A549 (cell line): ENCODE results near the gene IFIT1B.
A peak's percentile ranks its signal among the peaks of the same experiment; 100 is the strongest.

Experiments used
- CTCF ChIP-seq: fragments of >200 bp; sonication (Bioruptor Twin); formaldehyde crosslinking; IDR thresholded peaks from 3 replicates; pipeline ENCODE4 v1.5.1; 2016
- ELK1 ChIP-seq: fragments of 150-350 bp; IDR thresholded peaks from 2 replicates; pipeline ENCODE4 v1.6.1; 2014; ENCODE audit warnings: low read depth, mild to moderate bottlenecking, low read length
- EP300 ChIP-seq, 2 experiments: fragments of >200 bp; sonication (Bioruptor Twin); formaldehyde crosslinking; IDR thresholded peaks; 2 replicates in 1 of 2; 3 replicates in 1 of 2; pipeline ENCODE4 v1.6.1; 2016 to 2017
- HDAC2 ChIP-seq: fragments of 200-600 bp; sonication (generic); IDR thresholded peaks from 2 replicates; pipeline ENCODE4 v1.6.1; 2016
- HOXB13 ChIP-seq: fragments of 250-450 bp; sonication (Bioruptor Pico); IDR thresholded peaks from 2 replicates; pipeline ENCODE4 v1.5.0; 2020; ENCODE audit warnings: low read depth, mild to moderate bottlenecking, moderate library complexity
- JUNB ChIP-seq: fragments of >200 bp; sonication (Bioruptor Twin); formaldehyde crosslinking; IDR thresholded peaks from 2 replicates; pipeline ENCODE4 v1.6.1; 2016
- KDM5A ChIP-seq: fragments of 200-600 bp; sonication (generic); IDR thresholded peaks from 2 replicates; pipeline ENCODE4 v1.6.1; 2016; ENCODE audit warnings: antibody characterized with exemption, mild to moderate bottlenecking
- NFE2L2 ChIP-seq: fragments of 150-350 bp; conservative IDR thresholded peaks from 2 replicates; pipeline ENCODE4 v1.6.1; 2014; ENCODE audit warnings: low read length
- NPAS2 ChIP-seq: fragments of 250-450 bp; sonication (Bioruptor Pico); IDR thresholded peaks from 2 replicates; pipeline ENCODE4 v1.8.0; 2022; ENCODE audit warnings: mild to moderate bottlenecking, moderate library complexity, borderline replicate concordance
- POLR2A ChIP-seq: IDR thresholded peaks from 2 replicates; pipeline ENCODE4 v1.6.1; 2012; ENCODE audit warnings: mild to moderate bottlenecking, low read length
- RAD21 ChIP-seq, 2 experiments: fragments of >200 bp in 1 of 2; sonication (Bioruptor Twin) in 1 of 2; formaldehyde crosslinking in 1 of 2; IDR thresholded peaks in 1 of 2; conservative IDR thresholded peaks in 1 of 2; 2 replicates in 1 of 2; 3 replicates in 1 of 2; pipeline ENCODE4 v1.6.1; 2012 to 2018; ENCODE audit warnings: inconsistent platforms in 1 of 2
- RCOR1 ChIP-seq: fragments of 150-350 bp; IDR thresholded peaks from 2 replicates; pipeline ENCODE4 v1.6.1; 2014; ENCODE audit warnings: antibody characterized with exemption, low read length, low read depth
- RFX5 ChIP-seq: fragments of 450-650 bp; IDR thresholded peaks from 2 replicates; pipeline ENCODE4 v1.7.1; 2014; ENCODE audit warnings: antibody characterized with exemption, mild to moderate bottlenecking, moderate library complexity

- TF ChIP-seq JUNB (no peak), RAD21 (conservative IDR thresholded peaks at IDR 0.05 in 1 of 2, IDR thresholded peaks at IDR 0.05 in 1 of 2) (0 out of 5 replicates have a peak, but pooled peaks of 1 of the 2 experiments have one; percentile 7), POLR2A (no peak; the same call in 1 of the 2 replicates), CTCF (no peak), EP300 (IDR thresholded peaks at IDR 0.05) (no peak), HOXB13 (CRISPR knock-in tag) (no peak), RFX5 (no peak), KDM5A (no peak), NPAS2 (CRISPR knock-in tag) (no peak), RCOR1 (no peak), HDAC2 (no peak), ELK1 (no peak), NFE2L2 (no peak)
Observed at GRCh38 chr10:89414879-89415821, 37.3 kb downstream of the IFIT1B start.
